GM18868 (cell line): Measurements from ENCODE around the gene LDLRAD4.

ENCODE experiments used
- ATAC-seq: cut with Tn5 transposase; IDR thresholded peaks from one replicate; pipeline ENCODE4 v1.9.1; 2021; ENCODE audit warnings: mild to moderate bottlenecking, moderate library complexity; ENCODE audit not compliant: unreplicated experiment

Gene LDLRAD4

GRCh38 chr18:13577781-13578180 is 359.2 kb downstream of the LDLRAD4 start:
- ATAC-seq: no peak

- ATAC-seq: no peak
These were observed 359.8 kb downstream of the LDLRAD4 start for GRCh38 chr18:13578400-13578799.

- no peak for ATAC-seq
These were observed 361.3 kb downstream of the LDLRAD4 start for GRCh38 chr18:13579874-13580273.

GRCh38 chr18:13580351-13580750 is 361.8 kb downstream of the LDLRAD4 start:
- ATAC-seq: no peak

- no peak for ATAC-seq
These were observed 362.4 kb downstream of the LDLRAD4 start for GRCh38 chr18:13580991-13581390.

GRCh38 chr18:13581496-13582177 is 363.1 kb downstream of the LDLRAD4 start:
- no peak for ATAC-seq

GRCh38 chr18:13582178-13582670 is 363.7 kb downstream of the LDLRAD4 start:
- no peak for ATAC-seq

GRCh38 chr18:13583576-13584550 is 365.3 kb downstream of the LDLRAD4 start:
- ATAC-seq: no peak

GRCh38 chr18:13584825-13585224 is 366.3 kb downstream of the LDLRAD4 start:
- ATAC-seq: no peak

GRCh38 chr18:13585379-13586153 is 367.0 kb downstream of the LDLRAD4 start:
- ATAC-seq: peak; percentile 45

GRCh38 chr18:13587001-13587400 is 368.4 kb downstream of the LDLRAD4 start:
- no peak for ATAC-seq

- ATAC-seq: no peak
These were observed 368.9 kb downstream of the LDLRAD4 start for GRCh38 chr18:13587477-13587876.

GRCh38 chr18:13587937-13588336 is 369.4 kb downstream of the LDLRAD4 start:
- ATAC-seq: peak; percentile 42

GRCh38 chr18:13589316-13589715 is 370.8 kb downstream of the LDLRAD4 start:
- no peak for ATAC-seq

GRCh38 chr18:13589943-13590342 is 371.4 kb downstream of the LDLRAD4 start:
- ATAC-seq: no peak

- ATAC-seq: no peak
These were observed 373.7 kb downstream of the LDLRAD4 start for GRCh38 chr18:13592246-13592645.

GRCh38 chr18:13594551-13594950 is 376.0 kb downstream of the LDLRAD4 start:
- no peak for ATAC-seq

GRCh38 chr18:13597068-13597467 is 378.5 kb downstream of the LDLRAD4 start:
- no peak for ATAC-seq

- ATAC-seq: no peak
These were observed 380.0 kb downstream of the LDLRAD4 start for GRCh38 chr18:13598591-13598990.

- ATAC-seq: no peak
These were observed 380.5 kb downstream of the LDLRAD4 start for GRCh38 chr18:13599031-13599430.
